BE2C (cell line): ENCODE measurements around the gene RNF212.
A peak's percentile ranks its signal among the peaks of the same experiment; 100 is the strongest.

Experiments used
- DNase-seq: peaks from one replicate; pipeline ENCODE4 v3.0.0-alpha.2; 2020
- H3K27me3 ChIP-seq: fragments of 250-450 bp; sonication (Bioruptor Pico); 2 replicates; pipeline ENCODE4 v1.5.1; 2020; ENCODE audit warnings: mild to moderate bottlenecking
- H3K36me3 ChIP-seq: fragments of 250-450 bp; sonication (Bioruptor Pico); 2 replicates; pipeline ENCODE4 v1.5.1; 2020; ENCODE audit warnings: mild to moderate bottlenecking
- H3K4me1 ChIP-seq: fragments of 250-450 bp; sonication (Bioruptor Pico); 2 replicates; pipeline ENCODE4 v1.5.1; 2020
- H3K4me3 ChIP-seq: 2 replicates; pipeline ENCODE4 v1.5.1; 2011; ENCODE audit warnings: low read depth, low read length
- H3K9me3 ChIP-seq: fragments of 250-450 bp; sonication (Bioruptor Pico); 2 replicates; pipeline ENCODE4 v1.5.1; 2020
- CTCF ChIP-seq: IDR thresholded peaks from 2 replicates; pipeline ENCODE4 v1.5.1; 2012; ENCODE audit warnings: mild to moderate bottlenecking, low read depth, low read length

The RNF212 gene

GRCh38 chr4:1052231-1052671, 61.1 kb downstream of the RNF212 start:
- Histone ChIP-seq H3K36me3 (no peaks in the 10 kb centered on the region), H3K27me3 (peaks cover 75% of the 10 kb centered on the region), H3K4me1 (no peaks in the 10 kb centered on the region), H3K9me3 (no peaks in the 10 kb centered on the region), H3K4me3 (no peak overlapping the region)
- DNase-seq: no peak
- TF ChIP-seq CTCF: no peak

- Histone ChIP-seq H3K4me1 (no peaks in the 10 kb centered on the region), H3K9me3 (no peaks in the 10 kb centered on the region), H3K4me3 (no peak overlapping the region), H3K27me3 (peaks cover 67% of the 10 kb centered on the region), H3K36me3 (no peaks in the 10 kb centered on the region)
- no peak for DNase-seq
- no peak for TF ChIP-seq CTCF
These were observed 61.9 kb downstream of the RNF212 start for GRCh38 chr4:1051472-1051871.

GRCh38 chr4:1050486-1051213, 62.7 kb downstream of the RNF212 start:
- peak; percentile 24 for TF ChIP-seq CTCF
- DNase-seq: no peak
- Histone ChIP-seq H3K4me1 (no peaks in the 10 kb centered on the region), H3K27me3 (peaks cover 59% of the 10 kb centered on the region), H3K4me3 (no peak overlapping the region), H3K36me3 (no peaks in the 10 kb centered on the region), H3K9me3 (no peaks in the 10 kb centered on the region)

- no peaks in the 10 kb centered on the region for H3K36me3 ChIP-seq
- peaks cover 59% of the 10 kb centered on the region for H3K27me3 ChIP-seq
- H3K4me1 ChIP-seq: no peaks in the 10 kb centered on the region
- TF ChIP-seq CTCF: no peak
- no peak for DNase-seq
- no peak overlapping the region for H3K4me3 ChIP-seq
- no peaks in the 10 kb centered on the region for H3K9me3 ChIP-seq
These were observed 63.8 kb downstream of the RNF212 start for GRCh38 chr4:1049591-1049905.

- no peak for TF ChIP-seq CTCF
- H3K4me1 ChIP-seq: no peaks in the 10 kb centered on the region
- H3K27me3 ChIP-seq: peaks cover 65% of the 10 kb centered on the region
- H3K4me3 ChIP-seq: no peak overlapping the region
- no peaks in the 10 kb centered on the region for H3K36me3 ChIP-seq
- H3K9me3 ChIP-seq: no peaks in the 10 kb centered on the region
- DNase-seq: no peak
These were observed 64.4 kb downstream of the RNF212 start for GRCh38 chr4:1048773-1049590.
